Measurements from ENCODE around the gene RPS17.

DNA sequence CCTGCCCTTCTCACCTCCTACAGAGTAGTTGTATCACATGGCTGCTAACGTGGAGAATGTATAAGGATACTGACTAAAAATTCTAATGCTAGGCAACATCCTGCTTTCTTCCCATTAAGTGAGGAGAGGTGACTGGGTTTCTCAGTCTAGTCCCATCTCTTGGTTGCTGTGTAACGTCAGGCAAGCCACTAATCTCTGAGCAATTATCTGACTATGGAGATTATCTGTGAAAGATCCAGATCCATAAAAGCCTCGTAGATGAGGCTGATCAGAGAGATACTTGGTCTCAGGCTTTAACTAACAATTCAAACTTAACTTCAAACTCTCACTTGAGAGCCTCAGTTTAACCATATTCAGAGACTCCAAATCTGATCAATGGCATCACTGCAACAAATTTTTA, 4.7 kb upstream of the RPS17 start:
- TF ChIP-seq, protein P1, sequence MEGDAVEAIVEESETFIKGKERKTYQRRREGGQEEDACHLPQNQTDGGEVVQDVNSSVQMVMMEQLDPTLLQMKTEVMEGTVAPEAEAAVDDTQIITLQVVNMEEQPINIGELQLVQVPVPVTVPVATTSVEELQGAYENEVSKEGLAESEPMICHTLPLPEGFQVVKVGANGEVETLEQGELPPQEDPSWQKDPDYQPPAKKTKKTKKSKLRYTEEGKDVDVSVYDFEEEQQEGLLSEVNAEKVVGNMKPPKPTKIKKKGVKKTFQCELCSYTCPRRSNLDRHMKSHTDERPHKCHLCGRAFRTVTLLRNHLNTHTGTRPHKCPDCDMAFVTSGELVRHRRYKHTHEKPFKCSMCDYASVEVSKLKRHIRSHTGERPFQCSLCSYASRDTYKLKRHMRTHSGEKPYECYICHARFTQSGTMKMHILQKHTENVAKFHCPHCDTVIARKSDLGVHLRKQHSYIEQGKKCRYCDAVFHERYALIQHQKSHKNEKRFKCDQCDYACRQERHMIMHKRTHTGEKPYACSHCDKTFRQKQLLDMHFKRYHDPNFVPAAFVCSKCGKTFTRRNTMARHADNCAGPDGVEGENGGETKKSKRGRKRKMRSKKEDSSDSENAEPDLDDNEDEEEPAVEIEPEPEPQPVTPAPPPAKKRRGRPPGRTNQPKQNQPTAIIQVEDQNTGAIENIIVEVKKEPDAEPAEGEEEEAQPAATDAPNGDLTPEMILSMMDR (IDR thresholded peaks at IDR 0.05; ENCODE audit: insufficient read depth, low read depth, low read length) = no peak
- no peak for TF ChIP-seq EZH2 (IDR thresholded peaks at IDR 0.05; ENCODE audit: insufficient read depth, low read length)
